ENCODE data around the gene SLAMF8. TPM values are rescaled to one million over a fixed set of nuclear protein-coding genes. Genes with fewer than 3 reads are reported as not detected.

SLAMF8 gene
- total RNA-seq, 1 donor from 2014 or later, result not detected

DNA sequence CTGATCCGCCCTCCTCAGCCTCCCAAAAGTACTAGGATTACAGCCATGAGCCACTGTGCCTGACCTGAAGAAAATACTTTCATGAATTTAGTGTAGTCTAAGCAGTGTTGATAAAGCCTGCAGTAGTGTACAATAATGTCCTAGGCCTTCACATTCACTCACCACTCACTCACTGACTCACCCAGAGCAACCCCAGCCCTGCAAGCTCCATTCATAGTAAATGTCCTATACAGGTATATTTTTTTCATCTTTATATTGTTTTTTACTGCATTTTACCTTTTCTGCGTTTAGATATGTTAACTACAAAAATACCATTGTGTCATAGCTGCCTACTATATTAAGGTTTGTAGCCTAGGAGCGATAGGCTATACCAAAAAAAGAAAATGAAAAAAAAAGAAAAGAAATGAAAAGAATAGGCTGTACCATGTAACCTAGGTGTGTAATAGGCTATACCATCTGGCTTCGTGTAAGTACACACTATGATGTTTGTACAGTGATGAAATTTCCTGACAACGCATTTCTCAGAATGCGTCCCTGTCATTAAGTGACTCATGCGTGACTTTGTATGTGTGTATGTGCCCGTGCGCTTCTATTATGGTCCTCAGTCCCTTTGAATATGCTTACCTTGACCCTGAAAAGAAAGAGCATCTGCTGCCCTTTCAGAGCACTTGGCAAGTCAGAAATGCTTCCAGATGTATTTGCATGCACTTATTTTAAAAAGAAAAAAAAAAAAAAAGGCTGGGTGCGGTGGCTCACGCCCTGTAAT, 9.2 kb upstream of the SLAMF8 start:
- Mint-ChIP-seq H3K27ac (ENCODE audit: unreplicated experiment) (no peak overlapping the region), H3K9me3 (ENCODE audit: unreplicated experiment) (no peaks in the 10 kb centered on the region)

DNA sequence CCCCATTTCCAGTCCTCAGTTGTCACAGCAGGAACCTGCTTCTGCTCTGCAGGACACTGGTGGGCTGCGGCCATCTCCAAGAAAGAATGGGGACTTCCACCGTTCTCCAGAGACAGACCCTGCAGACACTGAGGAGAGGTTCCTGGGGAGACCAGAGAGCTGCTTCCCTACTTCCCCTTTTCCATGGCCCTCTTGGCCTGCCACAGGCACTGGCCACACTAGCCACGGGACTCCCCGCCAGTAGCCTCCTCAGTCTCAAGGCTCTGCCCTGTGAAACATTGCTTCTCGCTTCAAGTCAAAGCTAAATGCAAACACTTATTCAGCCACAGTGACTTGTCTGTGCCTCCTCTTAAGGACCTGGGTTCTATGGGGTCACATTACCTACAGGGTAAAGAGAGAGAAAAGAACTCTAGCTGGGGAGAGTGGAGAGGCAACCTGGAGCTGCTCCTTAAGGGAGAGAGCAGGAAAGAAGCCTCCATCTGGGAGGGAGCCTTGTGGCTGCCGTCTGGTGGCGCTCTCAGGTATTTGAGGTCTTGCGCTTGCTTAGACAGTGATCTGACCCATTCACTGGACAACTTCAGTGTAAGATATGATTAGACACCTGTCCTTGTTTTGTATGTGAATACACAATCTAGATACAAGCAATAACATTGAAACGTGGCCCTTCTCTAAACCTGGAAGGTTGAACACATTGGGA, 5.4 kb upstream of the SLAMF8 start:
- DNase-seq (ENCODE audit: extremely low spot score, unreplicated experiment), result no peak
- no peaks in the 10 kb centered on the region for H3K9me3 Mint-ChIP-seq (ENCODE audit: unreplicated experiment)

More for the DNA sequence above, 9.2 kb upstream of the SLAMF8 start:
- no peaks in the 10 kb centered on the region for H3K4me1 Mint-ChIP-seq (ENCODE audit: unreplicated experiment)
- H3K27me3 Mint-ChIP-seq (ENCODE audit: unreplicated experiment), result peaks cover 32% of the 10 kb centered on the region
- H3K36me3 Mint-ChIP-seq (ENCODE audit: unreplicated experiment), result no peaks in the 10 kb centered on the region
- H3K4me3 Mint-ChIP-seq (ENCODE audit: unreplicated experiment), result no peak overlapping the region
- TF ChIP-seq, protein P1, sequence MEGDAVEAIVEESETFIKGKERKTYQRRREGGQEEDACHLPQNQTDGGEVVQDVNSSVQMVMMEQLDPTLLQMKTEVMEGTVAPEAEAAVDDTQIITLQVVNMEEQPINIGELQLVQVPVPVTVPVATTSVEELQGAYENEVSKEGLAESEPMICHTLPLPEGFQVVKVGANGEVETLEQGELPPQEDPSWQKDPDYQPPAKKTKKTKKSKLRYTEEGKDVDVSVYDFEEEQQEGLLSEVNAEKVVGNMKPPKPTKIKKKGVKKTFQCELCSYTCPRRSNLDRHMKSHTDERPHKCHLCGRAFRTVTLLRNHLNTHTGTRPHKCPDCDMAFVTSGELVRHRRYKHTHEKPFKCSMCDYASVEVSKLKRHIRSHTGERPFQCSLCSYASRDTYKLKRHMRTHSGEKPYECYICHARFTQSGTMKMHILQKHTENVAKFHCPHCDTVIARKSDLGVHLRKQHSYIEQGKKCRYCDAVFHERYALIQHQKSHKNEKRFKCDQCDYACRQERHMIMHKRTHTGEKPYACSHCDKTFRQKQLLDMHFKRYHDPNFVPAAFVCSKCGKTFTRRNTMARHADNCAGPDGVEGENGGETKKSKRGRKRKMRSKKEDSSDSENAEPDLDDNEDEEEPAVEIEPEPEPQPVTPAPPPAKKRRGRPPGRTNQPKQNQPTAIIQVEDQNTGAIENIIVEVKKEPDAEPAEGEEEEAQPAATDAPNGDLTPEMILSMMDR (IDR thresholded peaks at IDR 0.05), result no peak
- DNase-seq (ENCODE audit: extremely low spot score, unreplicated experiment), result no peak

DNA sequence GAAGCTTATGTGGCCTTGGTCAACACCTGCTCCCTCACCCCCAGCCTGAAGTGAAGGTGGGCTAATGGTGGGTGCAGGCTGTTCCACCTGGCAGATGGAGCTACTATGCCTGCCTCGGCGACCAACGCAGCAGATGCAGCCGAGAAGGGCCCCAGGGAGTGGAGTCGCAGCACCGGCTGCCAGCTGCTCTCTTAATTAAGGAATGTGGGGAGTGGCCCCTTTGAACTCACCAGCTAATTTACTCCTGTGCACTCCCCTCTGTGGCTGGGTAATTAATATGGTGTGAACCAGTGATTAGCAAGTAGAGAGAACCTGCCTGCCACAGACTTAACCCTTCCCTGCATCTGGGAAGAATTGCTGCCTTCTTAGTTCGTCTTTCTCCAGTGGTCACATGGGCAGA, 3.3 kb upstream of the SLAMF8 start:
- Mint-ChIP-seq H3K36me3 (ENCODE audit: unreplicated experiment) (no peaks in the 10 kb centered on the region), H3K27ac (ENCODE audit: unreplicated experiment) (no peak overlapping the region), H3K9me3 (ENCODE audit: unreplicated experiment) (no peaks in the 10 kb centered on the region), H3K4me1 (ENCODE audit: unreplicated experiment) (peaks cover 13% of the 10 kb centered on the region), H3K4me3 (ENCODE audit: unreplicated experiment) (no peak overlapping the region), H3K27me3 (ENCODE audit: unreplicated experiment) (peaks cover 35% of the 10 kb centered on the region)
- no peak for DNase-seq (ENCODE audit: extremely low spot score, unreplicated experiment)
- TF ChIP-seq, protein P1 (IDR thresholded peaks at IDR 0.05), result no peak

More for the DNA sequence above, 5.4 kb upstream of the SLAMF8 start:
- no peak overlapping the region for H3K27ac Mint-ChIP-seq (ENCODE audit: unreplicated experiment)
- H3K27me3 Mint-ChIP-seq (ENCODE audit: unreplicated experiment), result peaks cover 35% of the 10 kb centered on the region
- H3K4me1 Mint-ChIP-seq (ENCODE audit: unreplicated experiment), result peaks cover 13% of the 10 kb centered on the region
- no peak overlapping the region for H3K4me3 Mint-ChIP-seq (ENCODE audit: unreplicated experiment)
- TF ChIP-seq, protein P1 (IDR thresholded peaks at IDR 0.05), result no peak
- no peaks in the 10 kb centered on the region for H3K36me3 Mint-ChIP-seq (ENCODE audit: unreplicated experiment)

DNA sequence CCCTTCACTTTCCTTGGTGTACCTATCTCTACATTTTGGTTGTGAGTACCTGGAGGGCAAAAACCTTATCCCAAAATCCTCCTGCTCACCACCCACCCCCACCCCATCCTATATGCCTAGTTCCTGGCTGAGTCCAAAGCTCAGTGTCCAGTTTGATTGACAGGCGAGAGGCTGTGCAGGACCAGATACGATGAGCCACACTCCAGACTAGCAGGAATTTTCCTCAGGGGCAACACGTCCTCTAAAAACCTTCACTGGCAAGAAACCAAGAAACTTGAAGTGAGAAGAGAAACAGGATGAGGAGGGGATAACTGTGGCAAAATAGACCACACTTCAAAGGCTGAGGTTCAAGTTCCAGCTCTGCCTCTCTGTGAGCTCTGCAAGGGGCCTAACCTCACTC, 1.1 kb upstream of the SLAMF8 start:
- H3K4me3 Mint-ChIP-seq (ENCODE audit: unreplicated experiment), result no peak overlapping the region
- no peak overlapping the region for H3K27ac Mint-ChIP-seq (ENCODE audit: unreplicated experiment)
- peaks cover 13% of the 10 kb centered on the region for H3K4me1 Mint-ChIP-seq (ENCODE audit: unreplicated experiment)
- no peaks in the 10 kb centered on the region for H3K9me3 Mint-ChIP-seq (ENCODE audit: unreplicated experiment)
- DNase-seq (ENCODE audit: extremely low spot score, unreplicated experiment), result no peak
- peaks cover 24% of the 10 kb centered on the region for H3K27me3 Mint-ChIP-seq (ENCODE audit: unreplicated experiment)
- TF ChIP-seq, protein P1 (IDR thresholded peaks at IDR 0.05), result no peak
- no peaks in the 10 kb centered on the region for H3K36me3 Mint-ChIP-seq (ENCODE audit: unreplicated experiment)

DNA sequence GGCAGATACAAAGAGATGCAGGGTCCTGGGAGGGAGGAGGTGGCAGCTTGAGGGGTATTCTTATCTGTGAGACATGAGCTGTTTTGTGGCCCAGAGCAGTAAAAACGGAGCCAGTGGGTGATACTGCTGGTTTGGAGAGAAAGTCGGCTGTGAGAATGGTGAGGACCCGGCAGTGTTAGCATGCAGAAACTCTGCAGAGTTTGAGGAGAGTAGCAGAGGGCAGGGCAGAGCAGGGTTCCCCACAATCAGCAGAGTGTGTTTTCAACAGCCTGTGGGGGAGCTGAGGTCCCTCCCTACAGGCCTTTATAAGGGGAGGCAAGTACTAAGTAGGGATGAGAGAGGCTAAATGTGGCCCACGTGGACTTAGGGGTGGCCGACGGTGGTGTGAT, 423 bp downstream of the SLAMF8 start:
- Mint-ChIP-seq H3K27ac (ENCODE audit: unreplicated experiment) (no peak overlapping the region), H3K4me3 (ENCODE audit: unreplicated experiment) (no peak overlapping the region), H3K9me3 (ENCODE audit: unreplicated experiment) (no peaks in the 10 kb centered on the region), H3K4me1 (ENCODE audit: unreplicated experiment) (peaks cover 13% of the 10 kb centered on the region), H3K36me3 (ENCODE audit: unreplicated experiment) (no peaks in the 10 kb centered on the region), H3K27me3 (ENCODE audit: unreplicated experiment) (peaks cover 22% of the 10 kb centered on the region)
- DNase-seq (ENCODE audit: extremely low spot score, unreplicated experiment), result no peak
- TF ChIP-seq, protein P1 (IDR thresholded peaks at IDR 0.05), result no peak

Measured in osteocyte (in vitro differentiated cells).